HepG2 (cell line): ENCODE results near the gene NCOA7. TPM values are rescaled to one million over a fixed set of nuclear protein-coding genes. Genes with fewer than 3 reads are reported as not detected.
A peak's percentile ranks its signal among the peaks of the same experiment; 100 is the strongest.

Experiments used
- FLYWCH1 ChIP-seq: sonication (generic); formaldehyde crosslinking; IDR thresholded peaks from 2 replicates; pipeline ENCODE4 v1.8.1; 2023; ENCODE audit warnings: mild to moderate bottlenecking, missing genetic modification reagents
- FOXC1 ChIP-seq: sonication (generic); formaldehyde crosslinking; IDR thresholded peaks from 2 replicates; pipeline ENCODE4 v1.8.0; 2022; ENCODE audit warnings: mild to moderate bottlenecking, missing genetic modification reagents, borderline replicate concordance
- HNRNPK ChIP-seq: fragments of 200-400 bp; formaldehyde crosslinking; IDR thresholded peaks from 2 replicates; pipeline ENCODE4 v1.6.1; 2018; ENCODE audit warnings: low read length, low read depth, moderate library complexity, mild to moderate bottlenecking; ENCODE audit not compliant: poor library complexity, severe bottlenecking
- HOXA7 ChIP-seq: sonication (generic); formaldehyde crosslinking; IDR thresholded peaks from 2 replicates; pipeline ENCODE4 v1.8.1; 2022; ENCODE audit warnings: mild to moderate bottlenecking, missing genetic modification reagents, moderate library complexity
- KAT2B ChIP-seq: fragments of 150-350 bp; IDR thresholded peaks from 2 replicates; pipeline ENCODE4 v1.6.1; 2014; ENCODE audit warnings: low read depth, low read length, borderline replicate concordance
- KDM6A ChIP-seq: IDR thresholded peaks from 2 replicates; pipeline ENCODE4 v1.6.1; 2016; ENCODE audit warnings: low read depth
- KLF6 ChIP-seq: IDR thresholded peaks from 2 replicates; pipeline ENCODE4 v1.8.0; 2016; ENCODE audit warnings: missing biosample characterization, missing genetic modification reagents
- KMT2B ChIP-seq: IDR thresholded peaks from 2 replicates; pipeline ENCODE4 v1.6.1; 2016; ENCODE audit warnings: missing genetic modification reagents, missing compliant biosample characterization
- MEIS1 ChIP-seq: sonication (generic); formaldehyde crosslinking; IDR thresholded peaks from 2 replicates; pipeline ENCODE4 v1.9.0; 2021; ENCODE audit warnings: mild to moderate bottlenecking, missing genetic modification reagents, moderate library complexity, borderline replicate concordance
- NR2F6 ChIP-seq, 2 experiments: IDR thresholded peaks; 2 replicates each; pipeline ENCODE4 v1.6.1; 2016; ENCODE audit warnings: antibody characterized with exemption in 1 of 2, mild to moderate bottlenecking in 1 of 2
- SATB2 ChIP-seq: sonication (generic); formaldehyde crosslinking; IDR thresholded peaks from 2 replicates; pipeline ENCODE4 v1.5.0; 2020; ENCODE audit warnings: missing genetic modification reagents
- SIX4 ChIP-seq: sonication (generic); formaldehyde crosslinking; IDR thresholded peaks from 2 replicates; pipeline ENCODE4 v1.4.0; 2020; ENCODE audit warnings: missing genetic modification reagents
- SUZ12 ChIP-seq: fragments of 150-350 bp; IDR thresholded peaks from 2 replicates; pipeline ENCODE4 v1.6.1; 2014; ENCODE audit warnings: low read depth, low read length
- ZNF24 ChIP-seq: fragments of 450-650 bp; IDR thresholded peaks from 2 replicates; pipeline ENCODE4 v1.6.1; 2017; ENCODE audit warnings: antibody characterized with exemption, mild to moderate bottlenecking
- ZNF251 ChIP-seq: sonication (generic); formaldehyde crosslinking; IDR thresholded peaks from 2 replicates; pipeline ENCODE4 v1.9.0; 2021; ENCODE audit warnings: mild to moderate bottlenecking, missing genetic modification reagents
- ZNF264 ChIP-seq: sonication (generic); formaldehyde crosslinking; IDR thresholded peaks from 2 replicates; pipeline ENCODE4 v1.4.0; 2020; ENCODE audit warnings: missing genetic modification reagents
- ZNF337 ChIP-seq: sonication (generic); formaldehyde crosslinking; IDR thresholded peaks from 2 replicates; pipeline ENCODE4 v1.5.1; 2020; ENCODE audit warnings: missing genetic modification reagents, low read depth, mild to moderate bottlenecking, borderline replicate concordance
- ZNF557 ChIP-seq: sonication (generic); formaldehyde crosslinking; IDR thresholded peaks from 2 replicates; pipeline ENCODE4 v1.4.0; 2020; ENCODE audit warnings: missing genetic modification reagents
- polyA plus RNA-seq, 8 experiments: library from polyadenylated mRNA; depleted of rRNA in 3 of 8; stranded (reverse) in 7 of 8; unstranded in 1 of 8; fragments of >200 nt; fragmentation: Illumina TruSeq in 4 of 8; extraction: Trizol in 4 of 8; gene quantifications; 2 replicates each; pipeline versions ENCODE4 v1.2.1 to v1.2.3, GENCODE V29; 2011 to 2016; ENCODE audit warnings: low read depth in 4 of 8, missing spikeins in 1 of 8, mixed read lengths in 1 of 8; ENCODE audit not compliant: insufficient read depth in 1 of 8
- total RNA-seq, 5 experiments: library from RNA; depleted of rRNA; stranded (reverse); fragments of >200 nt; fragmentation: Illumina TruSeq; extraction: Trizol; gene quantifications; 2 replicates each; pipeline ENCODE4 v1.2.3, GENCODE V29; 2016; ENCODE audit warnings: low read depth in 1 of 5
- TF ChIP-seq, protein P1 (sequence below): sonication (generic); formaldehyde crosslinking; IDR thresholded peaks from 2 replicates; pipeline ENCODE4 v1.5.0; 2020; ENCODE audit warnings: mild to moderate bottlenecking, missing genetic modification reagents, borderline replicate concordance
- TF ChIP-seq, protein P2 (sequence below): IDR thresholded peaks from 2 replicates; pipeline ENCODE4 v1.6.1; 2012; ENCODE audit warnings: low read length, improper control_type of control experiment
- TF ChIP-seq, protein P3 (sequence below): sonication (generic); formaldehyde crosslinking; IDR thresholded peaks from 2 replicates; pipeline ENCODE4 v1.8.0; 2022; ENCODE audit warnings: mild to moderate bottlenecking, missing genetic modification reagents, borderline replicate concordance

The NCOA7 gene
- total and polyA plus RNA-seq, 2 of the 13 experiments (the other 11 are each of a cell fraction or from before 2014, with no cell fraction given) = 13.6 to 20.8 TPM

DNA sequence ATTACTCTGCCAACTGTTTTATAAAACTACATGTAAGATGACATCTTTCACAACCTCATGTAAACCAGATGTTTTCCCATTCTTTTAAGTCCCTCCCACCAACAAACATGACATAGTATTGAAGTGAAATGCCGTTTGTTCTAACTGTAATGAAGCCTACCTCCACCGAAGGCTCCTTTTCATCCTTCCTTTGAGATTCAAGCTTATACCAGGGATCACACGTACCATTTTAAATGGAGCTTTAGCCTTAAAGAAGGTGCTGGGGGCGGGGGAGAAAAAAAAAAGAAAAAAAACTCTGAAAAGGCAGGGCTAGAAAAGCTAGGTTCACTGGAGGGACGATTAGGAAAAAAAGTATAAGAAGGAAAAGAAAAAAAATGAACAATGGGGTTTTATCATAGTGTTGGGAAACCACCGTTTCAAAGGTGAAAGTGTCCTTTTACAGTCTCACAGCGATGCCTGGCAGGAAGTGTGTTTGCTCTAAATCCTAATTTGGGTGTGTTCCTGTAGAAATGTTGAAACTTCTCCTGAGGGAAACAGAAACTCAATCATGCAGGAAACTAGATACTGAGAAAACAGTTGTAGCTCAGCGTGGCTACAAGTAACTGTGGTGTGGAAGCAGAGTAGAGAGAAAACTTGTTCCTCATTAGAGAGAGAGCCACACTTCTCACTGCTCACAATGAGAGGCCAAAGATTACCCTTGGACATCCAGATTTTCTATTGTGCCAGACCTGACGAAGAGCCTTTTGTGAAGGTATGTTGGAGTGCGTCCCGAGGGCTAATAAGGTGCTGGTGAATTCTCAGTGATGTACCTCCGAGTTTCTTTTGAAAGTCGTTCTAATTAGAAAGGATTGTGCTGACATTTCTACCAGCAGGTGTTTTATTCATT is 128.2 kb downstream of the NCOA7 start (continued):
- TF ChIP-seq, protein P1, sequence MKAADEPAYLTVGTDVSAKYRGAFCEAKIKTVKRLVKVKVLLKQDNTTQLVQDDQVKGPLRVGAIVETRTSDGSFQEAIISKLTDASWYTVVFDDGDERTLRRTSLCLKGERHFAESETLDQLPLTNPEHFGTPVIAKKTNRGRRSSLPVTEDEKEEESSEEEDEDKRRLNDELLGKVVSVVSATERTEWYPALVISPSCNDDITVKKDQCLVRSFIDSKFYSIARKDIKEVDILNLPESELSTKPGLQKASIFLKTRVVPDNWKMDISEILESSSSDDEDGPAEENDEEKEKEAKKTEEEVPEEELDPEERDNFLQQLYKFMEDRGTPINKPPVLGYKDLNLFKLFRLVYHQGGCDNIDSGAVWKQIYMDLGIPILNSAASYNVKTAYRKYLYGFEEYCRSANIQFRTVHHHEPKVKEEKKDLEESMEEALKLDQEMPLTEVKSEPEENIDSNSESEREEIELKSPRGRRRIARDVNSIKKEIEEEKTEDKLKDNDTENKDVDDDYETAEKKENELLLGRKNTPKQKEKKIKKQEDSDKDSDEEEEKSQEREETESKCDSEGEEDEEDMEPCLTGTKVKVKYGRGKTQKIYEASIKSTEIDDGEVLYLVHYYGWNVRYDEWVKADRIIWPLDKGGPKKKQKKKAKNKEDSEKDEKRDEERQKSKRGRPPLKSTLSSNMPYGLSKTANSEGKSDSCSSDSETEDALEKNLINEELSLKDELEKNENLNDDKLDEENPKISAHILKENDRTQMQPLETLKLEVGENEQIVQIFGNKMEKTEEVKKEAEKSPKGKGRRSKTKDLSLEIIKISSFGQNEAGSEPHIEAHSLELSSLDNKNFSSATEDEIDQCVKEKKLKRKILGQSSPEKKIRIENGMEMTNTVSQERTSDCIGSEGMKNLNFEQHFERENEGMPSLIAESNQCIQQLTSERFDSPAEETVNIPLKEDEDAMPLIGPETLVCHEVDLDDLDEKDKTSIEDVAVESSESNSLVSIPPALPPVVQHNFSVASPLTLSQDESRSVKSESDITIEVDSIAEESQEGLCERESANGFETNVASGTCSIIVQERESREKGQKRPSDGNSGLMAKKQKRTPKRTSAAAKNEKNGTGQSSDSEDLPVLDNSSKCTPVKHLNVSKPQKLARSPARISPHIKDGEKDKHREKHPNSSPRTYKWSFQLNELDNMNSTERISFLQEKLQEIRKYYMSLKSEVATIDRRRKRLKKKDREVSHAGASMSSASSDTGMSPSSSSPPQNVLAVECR (CRISPR knock-in tag) = peak; percentile 68; the same call in 1 of the 2 replicates
- TF ChIP-seq ZNF337 (CRISPR knock-in tag) = no peak
- TF ChIP-seq, protein P2, sequence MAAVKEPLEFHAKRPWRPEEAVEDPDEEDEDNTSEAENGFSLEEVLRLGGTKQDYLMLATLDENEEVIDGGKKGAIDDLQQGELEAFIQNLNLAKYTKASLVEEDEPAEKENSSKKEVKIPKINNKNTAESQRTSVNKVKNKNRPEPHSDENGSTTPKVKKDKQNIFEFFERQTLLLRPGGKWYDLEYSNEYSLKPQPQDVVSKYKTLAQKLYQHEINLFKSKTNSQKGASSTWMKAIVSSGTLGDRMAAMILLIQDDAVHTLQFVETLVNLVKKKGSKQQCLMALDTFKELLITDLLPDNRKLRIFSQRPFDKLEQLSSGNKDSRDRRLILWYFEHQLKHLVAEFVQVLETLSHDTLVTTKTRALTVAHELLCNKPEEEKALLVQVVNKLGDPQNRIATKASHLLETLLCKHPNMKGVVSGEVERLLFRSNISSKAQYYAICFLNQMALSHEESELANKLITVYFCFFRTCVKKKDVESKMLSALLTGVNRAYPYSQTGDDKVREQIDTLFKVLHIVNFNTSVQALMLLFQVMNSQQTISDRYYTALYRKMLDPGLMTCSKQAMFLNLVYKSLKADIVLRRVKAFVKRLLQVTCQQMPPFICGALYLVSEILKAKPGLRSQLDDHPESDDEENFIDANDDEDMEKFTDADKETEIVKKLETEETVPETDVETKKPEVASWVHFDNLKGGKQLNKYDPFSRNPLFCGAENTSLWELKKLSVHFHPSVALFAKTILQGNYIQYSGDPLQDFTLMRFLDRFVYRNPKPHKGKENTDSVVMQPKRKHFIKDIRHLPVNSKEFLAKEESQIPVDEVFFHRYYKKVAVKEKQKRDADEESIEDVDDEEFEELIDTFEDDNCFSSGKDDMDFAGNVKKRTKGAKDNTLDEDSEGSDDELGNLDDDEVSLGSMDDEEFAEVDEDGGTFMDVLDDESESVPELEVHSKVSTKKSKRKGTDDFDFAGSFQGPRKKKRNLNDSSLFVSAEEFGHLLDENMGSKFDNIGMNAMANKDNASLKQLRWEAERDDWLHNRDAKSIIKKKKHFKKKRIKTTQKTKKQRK = no peak
- TF ChIP-seq SUZ12 = no peak
- 0 out of 2 replicates have a peak, but pooled peaks have one; percentile 86 for TF ChIP-seq ZNF557
- TF ChIP-seq ZNF251 = no peak
- 0 out of 2 replicates have a peak, but pooled peaks have one; percentile 23 for TF ChIP-seq ZNF264 (CRISPR knock-in tag)
- 0 out of 2 replicates have a peak, but pooled peaks have one; percentile 41 for TF ChIP-seq KMT2B (CRISPR knock-in tag)
- no peak for TF ChIP-seq MEIS1 (CRISPR knock-in tag)
- no peak for TF ChIP-seq KDM6A
- no peak for TF ChIP-seq NR2F6 (IDR thresholded peaks at IDR 0.05)
- peak; percentile 31; the same call in 1 of the 2 replicates for TF ChIP-seq NR2F6 (CRISPR knock-in tag; IDR thresholded peaks at IDR 0.05)
- TF ChIP-seq, protein P3, sequence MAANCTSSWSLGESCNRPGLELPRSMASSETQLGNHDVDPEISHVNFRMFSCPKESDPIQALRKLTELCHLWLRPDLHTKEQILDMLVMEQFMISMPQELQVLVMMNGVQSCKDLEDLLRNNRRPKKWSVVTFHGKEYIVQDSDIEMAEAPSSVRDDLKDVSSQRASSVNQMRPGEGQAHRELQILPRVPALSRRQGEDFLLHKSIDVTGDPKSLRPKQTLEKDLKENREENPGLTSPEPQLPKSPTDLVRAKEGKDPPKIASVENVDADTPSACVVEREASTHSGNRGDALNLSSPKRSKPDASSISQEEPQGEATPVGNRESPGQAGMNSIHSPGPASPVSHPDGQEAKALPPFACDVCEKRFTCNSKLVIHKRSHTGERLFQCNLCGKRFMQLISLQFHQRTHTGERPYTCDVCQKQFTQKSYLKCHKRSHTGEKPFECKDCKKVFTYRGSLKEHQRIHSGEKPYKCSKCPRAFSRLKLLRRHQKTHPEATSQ (CRISPR knock-in tag) = peak; percentile 23; the same call in 1 of the 2 replicates
- TF ChIP-seq ZNF24 = no peak
- TF ChIP-seq SIX4 = peak; percentile 92
- no peak for TF ChIP-seq FLYWCH1 (CRISPR knock-in tag)
- TF ChIP-seq HOXA7 (CRISPR knock-in tag) = no peak
- TF ChIP-seq SATB2 (CRISPR knock-in tag) = no peak
- no peak for TF ChIP-seq KAT2B
- TF ChIP-seq HNRNPK = no peak
- TF ChIP-seq FOXC1 (CRISPR knock-in tag) = 0 out of 2 replicates have a peak, but pooled peaks have one; percentile 33
- peak; percentile 56 for TF ChIP-seq KLF6 (CRISPR knock-in tag)
